ENCODE data around the gene IGF2BP2. TPM values are rescaled to one million over a fixed set of nuclear protein-coding genes. Genes with fewer than 3 reads are reported as not detected.

IGF2BP2 gene
- total and polyA plus RNA-seq, 9 of the 15 experiments (the other 6 are each of a cell fraction or from before 2014, with no cell fraction given), result 3.2 to 59.6 (median 30.5) TPM

- TF ChIP-seq E2F6 (IDR thresholded peaks at IDR 0.05; ENCODE audit: borderline replicate concordance in 1 of 2, extremely low read depth in 1 of 2, insufficient read depth in 1 of 2, insufficient read length in 1 of 2, low read depth in 1 of 2, low read length in 1 of 2, poor library complexity in 1 of 2, severe bottlenecking in 1 of 2) (peak; percentile 85 to 88), ZNF384 (IDR thresholded peaks at IDR 0.05; ENCODE audit: low read depth, low read length) (no peak), HSF4 (CRISPR knock-in tag; IDR thresholded peaks at IDR 0.05; ENCODE audit: borderline replicate concordance) (no peak), DIDO1 (tag; IDR thresholded peaks at IDR 0.05; ENCODE audit: low read depth) (no peak), MAZ (CRISPR knock-in tag; conservative IDR thresholded peaks at IDR 0.05 in 1 of 2, IDR thresholded peaks at IDR 0.05 in 1 of 2) (peak; percentile 31 to 71; a peak in 2 of 4 replicates), MCM2 (IDR thresholded peaks at IDR 0.05; ENCODE audit: low read depth) (no peak), HLTF (IDR thresholded peaks at IDR 0.05) (no peak), ZNF436 (CRISPR knock-in tag; IDR thresholded peaks at IDR 0.05) (no peak), ELF1 (tag; IDR thresholded peaks at IDR 0.05) (no peak), ZNF512 (tag; IDR thresholded peaks at IDR 0.05) (no peak), GTF2A2 (tag; IDR thresholded peaks at IDR 0.05) (no peak), FUS (optimal IDR thresholded peaks at IDR 0.05; ENCODE audit: low read depth, low read length) (no peak), STAT6 (CRISPR knock-in tag; IDR thresholded peaks at IDR 0.05) (no peak), ZNF551 (CRISPR knock-in tag; IDR thresholded peaks at IDR 0.05) (no peak), RBBP5 (IDR thresholded peaks at IDR 0.05; ENCODE audit: borderline replicate concordance, insufficient read depth, low read length, poor library complexity, severe bottlenecking) (peak; percentile 86), HCFC1 (IDR thresholded peaks at IDR 0.05; ENCODE audit: low read depth, low read length) (no peak), ZBTB2 (IDR thresholded peaks at IDR 0.05) (no peak), STAT5B (CRISPR knock-in tag; IDR thresholded peaks at IDR 0.05) (no peak), MAFG (tag; conservative IDR thresholded peaks at IDR 0.05) (no peak), BDP1 (IDR thresholded peaks at IDR 0.05; ENCODE audit: insufficient read depth, insufficient read length) (no peak), TBP (optimal IDR thresholded peaks at IDR 0.05; ENCODE audit: low read depth, low read length) (no peak)
These were observed 1.0 kb upstream of the IGF2BP2 start (continued) for GRCh38 chr3:185825639-185826481.
